GM19043 (cell line): ENCODE data around the gene RPS6KA4.
"Not testable (repeated sequence)": the region's sequence is repeated elsewhere in the genome, so short reads cannot be mapped to it uniquely, and the experiment has no call there.

Experiments used
- ATAC-seq: cut with Tn5 transposase; IDR thresholded peaks from one replicate; pipeline ENCODE4 v1.9.1; 2021; ENCODE audit warnings: low read depth; ENCODE audit not compliant: unreplicated experiment

Gene RPS6KA4

GRCh38 chr11:64358907-64359711 lies at the start of gene RPS6KA4:
RPS6KA4 (plus strand) TSS chr11:64359162; CDS start chr11:64359236, 74 bp downstream.
- no peak for ATAC-seq

DNA sequence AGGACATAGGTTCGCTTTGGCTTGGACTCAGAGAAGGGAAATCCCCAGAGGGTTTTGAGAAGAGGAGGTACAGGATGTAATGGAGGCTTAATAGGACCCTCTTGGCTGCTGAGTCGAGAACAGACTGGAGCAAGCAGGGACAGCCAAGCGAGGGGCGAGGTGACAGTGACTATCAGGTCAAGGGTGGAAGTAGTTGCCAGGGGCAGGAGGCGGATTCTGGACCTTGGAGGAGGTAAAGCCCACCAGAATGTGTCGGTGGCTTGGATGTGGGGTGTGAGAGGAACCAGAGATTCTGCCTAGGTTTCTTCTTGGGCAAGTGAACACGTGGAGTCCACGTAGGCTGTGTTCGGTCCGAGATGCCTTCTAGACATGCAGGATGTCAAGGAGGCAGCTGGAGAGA lies 46.0 kb upstream of the RPS6KA4 start:
- ATAC-seq: no peak

DNA sequence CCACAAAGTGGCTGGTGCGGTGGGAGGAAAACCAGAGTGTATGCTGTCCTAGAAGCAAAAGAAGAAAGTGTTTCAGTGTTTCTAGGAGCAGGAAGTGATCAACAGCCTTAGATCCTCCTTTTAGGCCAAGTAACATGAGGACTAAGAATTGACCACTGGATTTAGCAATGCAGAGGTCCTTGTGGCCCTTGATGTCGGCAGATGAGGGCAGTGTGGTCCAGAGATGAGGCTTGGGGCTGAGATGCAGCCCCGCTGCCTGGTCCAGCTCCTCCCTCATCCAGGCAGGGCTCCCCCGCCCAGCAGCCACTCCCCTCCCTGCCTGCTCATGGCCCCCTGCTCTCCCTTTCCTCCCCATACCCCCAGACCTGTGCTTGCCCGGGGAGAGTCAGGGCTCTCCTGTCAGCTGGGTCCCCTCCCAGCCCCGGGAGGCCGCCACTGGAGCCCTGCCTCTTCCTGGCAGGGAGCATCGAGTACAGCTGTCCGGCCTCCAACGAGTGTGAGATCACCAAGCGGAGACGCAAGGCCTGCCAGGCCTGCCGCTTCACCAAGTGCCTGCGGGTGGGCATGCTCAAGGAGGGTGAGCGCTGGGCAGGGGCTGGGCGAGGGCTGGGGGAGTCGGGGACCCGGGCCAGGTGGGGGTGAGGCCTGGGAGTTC lies 45.3 kb upstream of the RPS6KA4 start:
- ATAC-seq: no peak

DNA sequence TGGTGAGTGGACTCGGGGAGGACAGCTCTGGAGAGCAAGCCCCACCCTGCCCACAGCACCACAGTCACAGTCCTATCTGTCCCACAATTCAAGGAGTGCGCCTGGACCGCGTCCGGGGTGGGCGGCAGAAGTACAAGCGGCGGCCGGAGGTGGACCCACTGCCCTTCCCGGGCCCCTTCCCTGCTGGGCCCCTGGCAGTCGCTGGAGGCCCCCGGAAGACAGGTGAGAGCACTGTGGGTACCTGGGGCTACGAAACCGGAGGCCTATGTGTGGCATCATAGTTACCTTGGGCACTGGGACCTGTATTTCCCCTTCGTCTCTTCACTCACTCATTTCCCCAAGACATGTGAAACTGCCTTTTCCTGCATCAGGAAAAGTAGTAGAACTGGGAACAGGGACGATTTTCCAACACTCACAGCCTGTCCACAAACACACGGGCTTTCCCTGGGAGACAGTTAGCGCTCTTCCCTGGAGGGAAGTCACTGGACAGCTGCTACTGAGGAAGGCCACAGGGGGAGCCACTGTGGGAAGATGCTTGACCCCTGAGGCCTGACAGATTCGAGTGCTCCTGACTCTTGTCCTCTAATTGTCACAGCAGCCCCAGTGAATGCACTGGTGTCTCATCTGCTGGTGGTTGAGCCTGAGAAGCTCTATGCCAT lies 44.7 kb upstream of the RPS6KA4 start:
- ATAC-seq: no peak

DNA sequence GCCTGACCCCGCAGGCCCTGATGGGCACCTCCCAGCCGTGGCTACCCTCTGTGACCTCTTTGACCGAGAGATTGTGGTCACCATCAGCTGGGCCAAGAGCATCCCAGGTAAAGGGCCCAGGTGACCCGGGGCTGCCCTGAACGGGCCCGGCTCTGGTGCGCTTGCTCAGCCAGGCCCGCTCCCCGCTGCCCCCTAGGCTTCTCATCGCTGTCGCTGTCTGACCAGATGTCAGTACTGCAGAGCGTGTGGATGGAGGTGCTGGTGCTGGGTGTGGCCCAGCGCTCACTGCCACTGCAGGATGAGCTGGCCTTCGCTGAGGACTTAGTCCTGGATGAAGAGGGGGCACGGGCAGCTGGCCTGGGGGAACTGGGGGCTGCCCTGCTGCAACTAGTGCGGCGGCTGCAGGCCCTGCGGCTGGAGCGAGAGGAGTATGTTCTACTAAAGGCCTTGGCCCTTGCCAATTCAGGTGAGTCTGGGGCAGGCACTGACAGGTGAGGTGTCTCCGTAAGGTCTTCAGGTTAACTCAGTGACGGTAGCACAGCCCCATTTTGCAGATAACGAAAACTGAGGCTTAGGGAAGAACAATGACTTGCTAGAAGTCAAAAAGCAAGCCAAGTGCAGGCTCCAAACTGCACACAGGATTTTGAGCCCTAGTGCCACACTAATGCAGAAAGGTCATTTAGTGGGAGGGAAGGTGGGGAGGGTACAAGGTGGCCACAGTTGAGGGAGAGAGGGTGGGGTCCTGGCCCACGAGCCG lies 44.0 kb upstream of the RPS6KA4 start:
- no peak for ATAC-seq

- ATAC-seq: not testable (repeated sequence)
Measured at GRCh38 chr11:64315667-64316526, 43.1 kb upstream of the RPS6KA4 start.

GRCh38 chr11:64316672-64317324 lies 42.2 kb upstream of the RPS6KA4 start:
- no peak for ATAC-seq

DNA sequence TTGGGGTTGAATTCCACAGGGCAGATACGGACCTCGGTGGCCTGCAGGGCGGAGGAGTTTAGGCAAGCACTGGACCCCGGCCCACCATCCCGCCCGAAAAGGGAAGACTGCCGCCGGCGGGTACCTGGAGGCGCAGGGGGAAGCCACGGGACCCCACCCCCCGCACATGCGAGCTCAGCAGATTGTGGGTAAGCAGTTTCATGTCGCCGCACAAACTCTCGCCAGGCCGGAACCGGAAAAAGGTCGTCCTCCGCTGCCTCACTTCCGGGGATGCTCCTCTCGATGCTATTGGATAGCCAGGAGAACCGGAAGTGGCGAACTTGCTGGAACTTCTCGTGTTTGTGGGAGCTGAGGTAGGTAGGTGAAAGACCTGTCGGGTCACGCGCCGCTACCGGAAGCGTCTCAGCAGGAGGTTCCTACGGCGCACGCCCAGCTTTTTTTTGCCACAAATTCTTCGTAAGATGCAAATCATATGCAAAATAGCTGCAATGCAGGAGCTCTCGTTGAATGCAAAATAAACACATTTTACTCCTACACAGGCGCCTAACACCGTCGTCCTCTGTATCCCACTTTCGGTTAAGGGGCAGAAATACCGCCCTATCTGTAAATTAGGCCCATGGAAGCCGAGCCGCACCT lies 41.5 kb upstream of the RPS6KA4 start, which contains the start of gene TRMT112:
TRMT112 (minus strand) TSS at position 235 of the 636 bp plus-strand sequence; CDS start at position 202, 33 bp downstream.
- ATAC-seq: peak; percentile 59

GRCh38 chr11:64317961-64318765 lies 40.8 kb upstream of the RPS6KA4 start, which contains the start of gene PRDX5:
PRDX5 (plus strand) TSS chr11:64318121; CDS start chr11:64318216, 95 bp downstream.
- ATAC-seq: peak; percentile 72

DNA sequence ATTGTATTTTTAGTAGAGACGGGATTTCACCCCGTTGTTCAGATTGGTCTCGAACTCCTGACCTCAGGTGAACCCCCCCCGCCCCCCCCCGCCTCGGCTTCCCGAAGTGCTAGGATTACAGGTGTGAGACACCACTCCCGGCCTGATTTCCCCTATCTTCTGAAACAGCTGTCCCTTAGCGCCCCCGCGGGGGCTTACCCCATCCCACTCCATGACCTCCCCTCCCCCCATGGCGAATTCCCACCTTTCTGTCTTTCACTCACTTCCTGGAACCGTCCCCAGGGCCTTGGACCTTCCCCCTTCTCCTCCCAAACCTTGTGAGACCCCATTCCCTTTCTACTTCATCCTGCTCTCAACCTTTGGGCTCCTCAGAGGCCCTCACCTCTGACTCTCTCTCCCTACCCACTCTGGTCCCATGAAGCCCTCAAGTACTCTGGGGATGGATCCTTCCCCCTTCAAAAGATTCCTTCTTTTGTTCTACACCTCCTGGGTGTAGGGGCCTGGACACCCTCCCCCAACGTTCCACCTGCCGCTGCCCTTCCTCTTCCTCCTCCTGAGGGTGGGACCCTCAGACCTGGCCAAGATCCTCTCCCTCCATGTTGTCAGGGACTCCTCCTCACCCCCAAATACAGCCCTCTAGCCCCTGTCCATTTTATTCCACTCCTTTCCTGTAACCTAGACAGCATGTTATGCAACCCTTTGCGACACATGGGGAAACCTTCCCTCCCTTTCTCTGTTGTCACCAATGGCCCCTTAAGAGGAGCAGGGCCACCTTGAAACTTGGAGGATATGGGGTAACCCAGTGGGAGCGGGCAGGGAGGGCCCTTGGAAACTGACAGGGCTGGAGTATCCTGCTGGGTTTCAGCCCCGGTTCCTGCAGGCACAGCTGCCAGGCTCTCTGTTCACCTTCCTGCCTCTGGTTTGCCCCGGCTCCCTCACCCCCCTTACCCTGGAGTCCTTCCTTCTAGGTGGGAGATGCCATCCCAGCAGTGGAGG lies 39.9 kb upstream of the RPS6KA4 start:
- no peak for ATAC-seq

- ATAC-seq: no peak
Measured at GRCh38 chr11:64320556-64320955, 38.4 kb upstream of the RPS6KA4 start.

- no peak for ATAC-seq
Measured at GRCh38 chr11:64321026-64321425, 37.9 kb upstream of the RPS6KA4 start.

DNA sequence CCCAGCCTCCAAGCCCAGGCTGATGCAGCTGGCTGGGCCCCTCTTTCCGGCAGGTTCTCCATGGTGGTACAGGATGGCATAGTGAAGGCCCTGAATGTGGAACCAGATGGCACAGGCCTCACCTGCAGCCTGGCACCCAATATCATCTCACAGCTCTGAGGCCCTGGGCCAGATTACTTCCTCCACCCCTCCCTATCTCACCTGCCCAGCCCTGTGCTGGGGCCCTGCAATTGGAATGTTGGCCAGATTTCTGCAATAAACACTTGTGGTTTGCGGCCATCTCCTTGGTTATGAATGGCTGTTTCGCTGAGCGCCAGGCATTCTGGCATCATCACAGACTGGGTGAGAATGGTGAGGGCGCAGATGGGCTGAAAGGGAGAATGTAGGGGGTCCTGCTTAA lies 37.4 kb upstream of the RPS6KA4 start:
- no peak for ATAC-seq

DNA sequence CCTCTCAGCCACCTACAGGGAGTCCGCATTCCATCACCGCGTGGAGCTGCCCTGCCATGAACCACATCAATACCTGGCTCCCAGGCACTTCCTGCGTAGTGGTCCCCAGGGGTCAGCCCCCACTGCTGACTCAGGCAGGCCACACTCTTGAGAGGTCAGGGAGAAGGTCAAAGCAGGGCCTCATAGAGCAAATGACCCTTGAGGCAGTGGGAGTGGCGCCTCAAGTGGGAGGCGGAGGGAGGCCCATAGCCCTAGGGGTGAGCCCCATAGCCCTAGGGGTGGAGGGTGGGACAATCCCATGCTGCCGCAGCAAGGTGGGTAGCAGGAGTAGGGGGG lies 36.1 kb upstream of the RPS6KA4 start:
- no peak for ATAC-seq

DNA sequence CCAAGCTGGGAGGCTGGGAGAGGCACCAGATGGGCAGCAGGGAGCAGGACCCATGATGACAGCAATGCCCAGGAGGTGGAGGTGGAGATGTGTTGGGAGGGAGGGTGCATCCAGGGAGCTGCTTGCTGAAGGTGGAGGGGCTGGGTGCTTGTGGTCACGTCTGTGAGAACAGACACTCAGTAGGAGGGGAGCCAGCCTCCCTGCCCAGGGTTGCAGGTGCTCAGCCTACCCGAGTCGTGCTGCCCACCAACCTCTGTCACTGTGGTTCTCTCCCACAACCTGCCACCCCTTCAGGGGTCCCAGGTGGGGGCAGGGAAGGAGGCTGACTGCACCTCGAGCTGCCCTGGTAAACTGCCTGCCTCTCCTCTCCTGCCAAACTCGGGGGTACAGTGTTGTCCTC lies 35.6 kb upstream of the RPS6KA4 start:
- no peak for ATAC-seq

DNA sequence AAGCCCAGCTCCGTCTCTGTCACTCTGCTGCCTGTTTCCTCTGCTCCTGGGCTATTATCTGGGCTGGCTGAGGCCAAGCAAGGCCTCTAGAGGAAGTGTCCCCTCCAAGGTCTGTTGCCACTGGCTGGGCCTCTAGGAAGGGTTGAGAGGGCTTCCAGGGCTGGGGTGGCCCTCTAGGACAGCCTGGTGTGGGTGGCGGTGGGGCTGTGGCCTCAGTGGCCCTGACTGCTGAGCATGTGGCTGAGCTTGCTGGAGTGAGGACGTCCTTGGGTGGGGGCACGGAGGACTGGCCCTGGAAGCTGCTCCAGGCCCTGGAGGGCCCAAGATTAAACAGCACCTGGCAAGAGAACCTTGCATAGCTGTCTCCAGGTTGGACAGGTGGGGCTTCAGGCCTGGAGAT lies 35.0 kb upstream of the RPS6KA4 start:
- ATAC-seq: not testable (repeated sequence)
